NOMO-1 treated with DMSO at 0.1 percent for 48 hours (cell line): ENCODE results near the gene FAAH.
A peak's percentile ranks its signal among the peaks of the same experiment; 100 is the strongest.
"Not testable (repeated sequence)": the region's sequence is repeated elsewhere in the genome, so short reads cannot be mapped to it uniquely, and the experiment has no call there.

Experiments
- DNase-seq: peaks from one replicate; lab custom pipeline; 2025; ENCODE audit not compliant: unreplicated experiment; lab: John Stamatoyannopoulos, UW

Gene FAAH

DNA sequence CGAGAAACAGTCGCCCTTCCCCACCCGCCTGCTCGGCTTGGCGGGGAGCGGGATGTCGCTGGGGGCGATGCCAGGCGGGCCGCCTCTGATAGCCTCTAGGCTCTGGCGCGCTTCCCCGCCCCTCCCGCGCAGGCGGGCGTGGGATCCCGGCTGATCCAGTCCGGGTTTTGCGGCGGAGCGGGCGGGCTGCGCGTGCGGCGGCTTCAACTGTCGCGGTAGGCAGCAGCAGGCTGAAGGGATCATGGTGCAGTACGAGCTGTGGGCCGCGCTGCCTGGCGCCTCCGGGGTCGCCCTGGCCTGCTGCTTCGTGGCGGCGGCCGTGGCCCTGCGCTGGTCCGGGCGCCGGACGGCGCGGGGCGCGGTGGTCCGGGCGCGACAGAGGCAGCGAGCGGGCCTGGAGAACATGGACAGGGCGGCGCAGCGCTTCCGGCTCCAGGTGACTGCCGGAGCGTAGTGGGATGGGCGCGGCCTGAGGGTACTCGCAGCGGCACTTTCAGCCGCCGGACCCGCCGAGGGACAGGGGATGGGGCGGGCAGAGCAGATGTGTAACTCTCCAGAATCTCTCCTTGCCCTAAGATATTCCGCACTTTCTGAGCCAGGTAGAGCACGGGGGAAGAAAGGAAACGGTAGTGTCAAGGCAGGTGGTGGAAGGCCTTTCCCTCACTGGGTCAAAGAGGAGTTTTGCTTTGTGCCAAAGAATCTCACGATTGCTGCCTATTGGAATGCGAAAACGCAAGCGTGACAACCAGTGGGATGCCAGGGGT is at the start of gene FAAH:
FAAH (plus strand) TSS at position 210 of the 764 bp plus-strand sequence; CDS start at position 242, 32 bp downstream.
- DNase-seq, result peak; percentile 65

DNA sequence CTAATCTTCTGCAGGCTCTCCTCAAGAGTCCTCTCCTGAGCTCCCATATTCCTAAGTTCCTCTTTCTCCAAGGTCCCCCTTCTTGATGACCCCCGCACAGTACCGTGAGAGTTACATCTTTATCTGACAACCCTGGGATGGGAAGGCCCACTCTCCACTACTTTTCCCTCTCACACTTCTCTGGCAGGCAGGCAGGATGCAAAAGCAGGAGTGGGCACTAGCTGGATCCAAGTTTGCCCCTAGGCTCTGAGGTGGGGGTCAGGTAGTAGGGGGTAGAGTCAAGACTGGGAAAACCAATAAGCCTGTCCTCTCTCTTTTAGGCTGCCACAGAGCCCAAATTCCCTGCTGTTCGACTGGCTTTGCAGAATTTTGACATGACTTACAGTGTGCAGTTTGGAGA is 49.6 kb upstream of the FAAH start:
- no peak for DNase-seq

DNA sequence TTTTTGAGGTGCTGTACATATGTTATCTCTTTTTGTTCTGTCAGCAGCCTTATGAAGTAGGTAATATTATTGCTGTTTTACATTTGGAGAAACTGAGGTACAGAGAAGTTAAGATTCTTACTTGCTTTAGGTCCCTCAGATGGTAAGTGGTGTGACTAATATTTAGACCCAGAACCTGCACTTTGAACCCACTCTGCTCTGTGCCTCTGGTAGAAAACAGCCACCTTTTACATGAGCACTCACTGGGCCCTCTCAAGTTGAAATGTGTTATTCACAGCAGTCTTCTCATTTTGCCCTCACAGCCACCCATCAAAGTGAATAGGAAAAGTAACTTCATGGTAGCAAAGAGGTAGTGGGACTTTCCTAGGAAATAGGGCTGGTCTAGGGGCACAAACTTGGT is 48.8 kb upstream of the FAAH start:
- DNase-seq, result no peak

DNA sequence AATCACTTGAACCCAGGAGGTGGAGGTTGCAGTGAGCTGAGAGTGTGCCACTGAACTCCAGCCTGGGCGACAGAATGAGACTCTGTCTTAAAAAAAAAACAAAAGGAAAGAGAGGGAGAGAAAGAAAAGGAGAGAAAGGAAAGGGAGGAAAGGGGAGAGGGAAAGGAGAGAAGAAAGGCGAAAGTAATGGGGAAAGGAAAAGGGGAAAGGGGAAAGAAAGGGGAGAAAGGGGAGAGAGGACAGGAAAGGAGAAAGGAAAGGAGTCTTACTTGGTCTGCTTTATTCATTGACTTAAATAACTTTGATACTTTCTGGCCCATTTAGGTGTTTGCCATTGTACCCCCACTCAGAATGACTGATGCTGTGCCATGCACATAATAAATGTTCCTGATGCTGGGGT is 41.8 kb upstream of the FAAH start:
- no peak for DNase-seq

DNA sequence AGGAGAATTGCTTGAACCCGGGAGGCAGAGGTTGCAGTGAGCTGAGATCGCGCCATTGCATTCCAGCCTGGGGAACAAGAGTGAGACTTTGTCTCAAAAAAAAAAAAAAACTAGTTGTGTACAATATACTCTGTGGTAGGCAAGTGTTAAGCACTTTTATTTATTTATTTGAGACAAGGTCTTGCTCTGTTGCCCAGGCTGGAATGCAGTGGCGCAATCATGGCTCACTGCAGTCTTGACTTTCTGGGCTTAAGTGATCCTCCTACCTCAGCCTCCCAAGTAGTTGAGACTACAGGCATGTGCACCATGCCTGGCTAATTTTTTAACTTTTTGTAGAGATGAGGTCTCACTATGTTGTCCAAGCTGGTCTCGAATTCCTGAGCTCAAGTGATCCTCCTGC is 38.2 kb upstream of the FAAH start:
- not testable (repeated sequence) for DNase-seq

DNA sequence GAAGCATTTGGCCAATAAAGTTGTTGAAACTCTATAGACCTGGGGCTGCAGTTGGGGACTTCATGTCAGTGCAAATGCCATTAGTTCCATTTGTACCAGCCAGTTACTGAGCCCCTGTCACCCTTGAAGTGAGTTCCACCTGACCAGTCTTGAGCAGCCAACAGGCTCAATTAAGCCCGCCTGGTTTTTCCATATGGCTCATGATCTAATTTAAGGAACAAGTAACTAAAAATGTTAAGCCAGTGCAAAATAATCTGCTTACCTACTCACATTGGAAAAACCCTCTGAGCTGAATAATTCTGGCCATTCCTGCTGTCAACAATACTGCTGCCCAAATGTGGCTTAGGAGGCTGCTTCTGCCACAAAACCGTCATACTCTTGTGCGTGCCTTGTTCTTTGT is 32.0 kb upstream of the FAAH start:
- no peak for DNase-seq

DNA sequence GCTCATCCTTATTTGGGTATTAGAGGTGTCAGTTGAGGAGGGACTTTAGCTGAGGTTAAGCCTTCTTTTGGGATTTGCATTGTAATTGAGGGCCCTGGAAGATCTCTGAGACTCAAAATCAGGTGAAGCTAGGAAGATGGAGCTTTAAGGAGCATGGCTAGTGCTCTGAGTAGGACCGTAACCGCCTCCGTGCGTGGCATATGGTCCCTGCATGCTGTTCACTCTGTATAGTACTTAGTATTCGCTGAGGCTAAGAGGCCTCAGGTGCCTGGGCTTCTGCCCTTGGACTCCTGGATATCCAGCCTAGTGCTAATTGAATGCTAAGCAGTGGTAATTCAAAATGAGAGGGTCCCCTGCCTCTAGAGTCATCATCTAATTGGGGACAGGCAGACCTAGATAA is 31.0 kb upstream of the FAAH start:
- DNase-seq, result no peak

DNA sequence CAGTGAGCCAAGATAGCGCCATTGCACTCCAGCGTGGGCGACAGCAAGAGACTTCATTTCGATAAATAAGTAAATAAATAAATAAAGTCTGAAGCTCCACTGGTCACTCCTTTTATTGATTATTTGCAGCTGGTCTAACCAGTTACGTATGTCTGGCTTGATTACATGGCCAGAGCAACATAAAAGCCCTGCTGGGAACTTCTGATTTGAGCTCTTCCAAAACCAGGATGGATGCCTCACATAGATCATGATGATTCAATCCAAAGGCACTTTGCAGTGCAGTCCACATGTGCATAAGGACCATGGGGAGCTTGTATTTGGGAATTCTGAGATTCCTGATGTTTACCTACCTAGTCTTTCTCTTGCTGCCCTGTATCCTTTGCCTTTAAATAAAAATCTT is 29.5 kb upstream of the FAAH start:
- no peak for DNase-seq

DNA sequence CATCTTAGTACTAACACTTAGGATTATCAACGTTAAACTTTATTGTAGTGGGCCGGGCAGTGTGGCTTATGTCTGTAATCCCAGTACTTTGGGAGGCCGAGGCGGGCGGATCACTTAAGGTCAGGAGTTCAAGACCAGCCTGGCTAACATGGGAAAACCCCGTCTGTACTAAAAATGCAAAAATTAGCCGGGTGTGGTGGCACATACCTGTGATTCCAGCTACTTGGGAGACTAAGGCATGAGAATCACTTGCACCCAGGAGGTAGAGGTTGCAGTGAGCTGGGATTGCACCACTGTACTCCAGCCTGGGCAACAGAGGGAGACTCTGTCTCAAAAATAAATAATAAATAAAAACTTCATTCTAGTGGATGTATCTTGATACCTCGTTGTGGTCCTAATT is 28.3 kb upstream of the FAAH start:
- not testable (repeated sequence) for DNase-seq

DNA sequence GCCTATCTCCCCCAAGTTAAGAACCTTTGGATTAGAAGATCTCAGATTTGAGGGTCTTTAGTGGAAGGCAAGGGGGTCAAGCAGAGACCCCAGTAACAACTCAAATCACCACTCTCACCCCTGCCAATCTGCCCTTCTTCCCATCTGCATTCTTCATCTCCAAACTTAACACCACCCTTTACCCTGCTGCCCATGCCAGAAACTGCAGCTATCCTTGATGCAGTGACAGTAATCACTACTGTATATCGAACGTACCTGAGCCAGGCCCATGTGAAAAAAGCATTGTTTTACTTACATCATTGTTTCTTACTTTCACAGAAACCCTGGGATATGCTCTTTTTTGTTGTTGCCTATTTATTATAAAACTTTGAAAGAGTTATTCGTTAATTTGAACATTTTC is 27.0 kb upstream of the FAAH start:
- DNase-seq, result no peak

DNA sequence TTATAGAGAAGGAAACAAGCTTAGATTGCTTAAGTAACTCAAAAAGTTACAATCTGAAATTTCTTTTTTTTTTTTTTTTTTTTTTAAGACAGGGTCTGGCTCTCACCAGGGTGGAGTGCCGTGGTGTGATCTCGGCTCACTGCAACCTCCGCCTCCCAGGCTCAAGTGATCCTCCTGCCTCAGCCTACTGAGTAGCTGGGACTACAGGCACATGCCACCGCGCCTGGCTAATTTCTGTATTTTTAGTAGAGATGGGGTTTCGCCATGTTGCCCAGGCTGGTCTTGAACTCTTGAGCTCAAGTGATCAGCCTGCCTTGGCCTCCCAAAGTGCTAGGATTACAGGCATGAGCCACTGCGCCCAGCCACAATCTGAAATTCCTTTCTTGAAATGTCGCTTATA is 26.4 kb upstream of the FAAH start:
- not testable (repeated sequence) for DNase-seq

DNA sequence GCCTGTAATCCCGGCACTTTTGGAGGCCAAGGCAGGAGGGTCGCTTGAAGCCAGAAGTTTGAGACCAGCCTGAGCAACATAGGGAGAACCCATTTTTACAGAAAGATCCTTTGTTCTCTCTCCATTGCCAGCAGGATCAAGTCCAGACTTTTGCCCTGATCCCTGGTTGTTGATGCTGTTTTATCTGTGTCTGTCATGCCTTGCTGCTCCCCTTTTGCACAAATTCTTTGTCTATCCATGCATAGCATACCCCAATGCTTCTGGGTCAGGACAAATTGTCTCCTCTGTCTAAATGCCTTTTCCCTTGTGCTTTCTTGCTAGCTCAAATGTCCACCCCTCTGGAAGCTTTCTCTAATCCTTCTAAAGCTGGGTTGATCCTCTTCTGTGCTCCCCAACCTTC is 25.3 kb upstream of the FAAH start:
- DNase-seq, result no peak

DNA sequence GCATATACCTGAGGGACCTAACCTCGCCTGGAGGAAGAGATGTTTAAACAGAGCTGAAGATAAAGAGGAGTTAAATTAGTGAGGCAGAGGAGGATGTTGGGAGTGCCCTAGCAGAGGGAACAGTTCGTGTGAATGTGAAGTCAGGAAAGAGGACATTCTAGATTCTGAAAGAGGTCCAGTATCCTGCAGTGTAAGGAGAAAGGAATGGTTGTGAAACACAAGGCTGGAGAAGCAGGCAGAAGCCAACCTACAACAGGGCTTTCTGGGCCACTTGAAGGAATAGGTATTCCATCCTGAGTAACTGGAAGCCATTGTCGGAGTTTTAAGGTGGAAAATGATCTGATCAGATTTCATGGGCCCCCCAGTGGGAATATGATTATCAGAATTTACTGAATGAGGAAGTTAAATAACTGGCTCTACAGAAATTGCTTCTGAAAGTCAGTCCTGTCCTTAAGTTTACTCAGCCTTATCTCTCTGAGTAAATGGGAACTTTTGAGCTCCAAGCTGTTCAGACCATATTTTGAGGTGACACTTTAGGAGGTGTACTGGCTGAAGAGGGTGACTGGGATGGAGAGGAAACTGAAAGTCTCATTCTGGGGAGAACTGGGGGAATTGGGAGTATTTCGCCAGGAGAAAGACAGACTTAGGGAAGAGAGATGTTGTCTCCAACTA is 24.4 kb upstream of the FAAH start:
- DNase-seq, result peak; percentile 36

DNA sequence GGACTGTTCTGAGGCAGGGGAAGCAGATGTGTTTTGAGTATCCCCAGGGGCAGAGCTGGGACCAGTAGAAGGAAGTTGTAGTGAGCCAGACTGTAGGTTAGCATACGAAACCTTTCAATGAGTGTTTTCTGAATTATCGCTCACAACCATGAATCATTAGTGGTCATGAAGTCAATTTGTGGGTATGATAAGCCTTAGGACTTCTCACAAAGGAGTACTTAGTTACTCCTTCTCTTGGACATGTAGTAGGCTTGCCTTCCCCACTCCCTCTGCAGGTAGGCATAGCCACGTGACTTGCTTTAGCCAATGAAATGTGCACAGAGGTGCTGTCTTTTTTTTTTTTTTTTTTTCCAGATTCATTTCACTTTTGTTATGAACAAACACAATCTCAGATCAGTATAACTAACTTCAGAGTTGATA is 23.9 kb upstream of the FAAH start:
- peak; percentile 80 for DNase-seq

DNA sequence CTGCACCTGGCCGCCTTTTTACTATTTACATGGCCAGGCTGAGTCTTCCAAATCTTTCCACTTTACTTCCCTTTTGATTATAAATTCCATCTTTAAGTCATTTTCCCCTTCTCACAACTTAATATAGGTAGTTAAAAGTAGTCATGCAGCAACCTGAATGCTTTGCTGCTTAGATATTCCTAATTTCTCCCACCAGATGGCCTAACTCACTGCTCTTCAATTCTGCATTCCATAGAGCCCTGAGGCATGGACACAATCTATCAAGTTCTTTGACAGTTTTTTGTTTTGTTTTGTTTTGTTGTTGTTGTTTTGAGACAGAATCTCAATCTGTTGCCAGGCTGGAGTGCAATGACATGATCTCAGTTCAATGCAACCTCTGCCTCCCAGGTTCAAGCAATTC is 21.7 kb upstream of the FAAH start:
- no peak for DNase-seq

DNA sequence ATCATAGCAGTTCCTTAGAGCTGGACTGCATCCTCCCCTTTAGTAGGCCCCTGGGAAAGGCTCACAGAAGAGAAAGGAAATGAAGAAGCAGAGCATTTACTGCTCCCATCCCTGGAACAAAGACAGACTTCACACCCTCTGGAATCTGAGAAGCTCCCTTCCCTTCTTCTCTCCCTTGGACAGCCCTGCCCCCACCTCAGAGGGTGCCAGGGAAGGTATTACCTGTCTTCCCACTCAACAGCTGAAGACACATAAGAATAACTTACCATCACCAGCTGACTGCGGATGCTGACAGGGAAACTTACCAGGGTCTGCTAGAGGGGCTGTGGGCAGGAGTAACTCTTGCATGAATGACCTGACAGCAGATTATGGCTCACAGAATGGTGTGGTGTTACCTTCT is 14.1 kb upstream of the FAAH start:
- DNase-seq, result no peak

DNA sequence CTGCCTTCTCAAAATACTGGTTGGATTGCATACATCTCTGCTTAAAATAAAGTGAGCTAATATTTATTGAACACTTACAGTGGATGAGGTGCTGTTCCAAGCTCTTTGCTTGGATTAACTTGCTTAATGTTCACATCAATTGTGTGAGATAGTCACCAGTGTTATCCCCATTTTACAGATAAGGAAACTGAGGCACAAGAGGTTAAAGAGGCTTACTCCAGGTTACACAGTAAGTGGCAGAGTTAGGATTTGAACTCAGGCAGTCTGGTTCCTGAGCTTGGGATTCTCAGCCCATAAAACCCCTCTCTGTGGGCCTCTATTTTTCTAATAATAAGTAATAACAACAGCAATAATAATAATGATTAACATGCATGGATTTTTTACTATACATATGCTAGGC is 13.6 kb upstream of the FAAH start:
- DNase-seq, result no peak

DNA sequence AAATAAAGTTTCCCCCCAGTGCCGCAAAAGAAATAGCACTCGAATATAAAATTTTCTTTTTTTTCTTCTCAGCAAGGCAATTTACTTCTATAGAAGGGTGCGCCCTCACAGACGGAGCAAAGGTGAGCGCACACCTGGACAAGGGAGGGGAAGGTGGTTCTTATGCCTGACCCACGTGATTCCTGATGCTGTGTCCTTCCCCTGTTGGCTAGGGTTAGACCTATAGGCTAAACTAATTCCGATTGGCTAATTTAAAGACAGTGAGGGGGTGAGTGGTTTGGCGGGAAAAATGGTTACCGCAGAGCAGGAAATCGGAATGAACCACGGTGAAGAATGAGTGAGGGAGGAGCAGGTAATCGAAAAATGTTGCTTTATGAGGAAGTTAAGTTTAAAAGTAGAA is 607 bp upstream of the FAAH start:
- no peak for DNase-seq

DNA sequence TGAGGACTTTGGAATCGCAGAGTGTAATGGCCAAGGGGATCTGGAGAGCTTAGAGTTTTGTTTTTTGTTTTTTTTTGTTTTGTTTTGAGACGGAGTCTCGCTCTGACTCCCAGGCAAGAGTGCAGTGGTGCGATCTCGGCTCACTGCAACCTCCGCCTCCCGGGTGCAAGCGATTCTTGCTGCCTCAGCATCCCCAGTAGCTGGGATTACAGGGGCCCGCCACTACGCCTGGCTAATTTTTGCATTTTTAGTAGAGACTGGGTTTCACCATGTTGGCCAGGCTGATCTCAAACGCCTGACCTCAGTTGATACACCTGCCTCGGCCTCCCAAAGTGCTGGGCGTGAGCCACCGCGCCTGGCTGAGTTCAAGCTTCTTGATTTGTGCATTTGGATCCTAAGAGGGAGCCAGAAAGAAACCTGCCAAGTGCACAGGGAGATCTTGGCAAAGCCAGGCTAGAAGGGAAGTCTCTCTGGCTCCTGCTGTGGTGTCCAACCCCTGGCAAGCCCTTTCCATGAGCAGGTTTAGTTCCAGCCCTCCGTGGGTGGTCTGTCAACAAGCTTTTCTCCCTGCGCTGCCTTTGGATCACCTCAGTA is 852 bp downstream of the FAAH start:
- DNase-seq, result no peak

DNA sequence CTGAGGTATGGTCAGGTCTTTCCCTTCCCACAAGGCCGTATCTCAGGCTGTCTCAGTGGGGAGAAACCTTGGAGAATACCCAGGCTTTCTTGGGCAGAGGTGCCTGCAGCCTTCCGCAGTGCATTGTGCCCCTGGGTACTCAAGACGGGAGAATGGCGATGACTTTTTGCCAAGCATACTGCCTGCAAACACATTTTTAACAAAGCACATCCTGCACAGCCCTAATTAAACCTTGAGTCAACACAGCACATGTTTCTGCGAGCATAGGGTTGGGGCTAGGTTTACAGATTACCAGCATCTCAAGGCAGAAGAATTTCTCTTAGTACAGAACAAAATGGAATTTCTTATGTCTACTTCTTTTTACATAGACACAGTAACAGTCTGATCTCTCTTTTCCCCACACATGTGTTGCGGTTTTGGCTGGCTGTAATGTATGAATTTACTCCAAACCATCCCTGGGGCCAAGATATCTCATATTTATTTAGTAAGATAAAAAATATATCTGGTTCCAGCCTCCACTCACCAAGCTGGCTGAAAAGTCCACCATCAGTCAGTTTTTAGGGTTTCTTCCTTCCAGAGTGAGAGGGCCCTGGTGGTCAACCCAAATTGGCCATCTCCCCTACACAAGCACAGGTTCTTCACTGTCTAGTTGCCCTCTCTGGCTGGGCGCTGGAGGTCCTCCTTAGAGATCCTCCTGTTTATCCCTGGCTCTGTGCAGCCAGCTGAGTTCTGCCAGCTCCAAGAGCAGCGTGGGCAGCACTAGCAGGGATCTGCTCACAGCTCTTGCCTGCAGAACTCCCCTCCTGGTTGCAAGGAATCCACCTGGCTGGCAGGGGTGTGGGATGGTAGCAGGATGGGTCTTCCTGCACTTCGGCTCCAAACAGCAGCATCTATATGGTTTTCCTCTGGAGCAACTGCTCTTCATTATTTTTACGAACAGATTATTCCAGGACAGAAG is 2.6 kb downstream of the FAAH start:
- no peak for DNase-seq

DNA sequence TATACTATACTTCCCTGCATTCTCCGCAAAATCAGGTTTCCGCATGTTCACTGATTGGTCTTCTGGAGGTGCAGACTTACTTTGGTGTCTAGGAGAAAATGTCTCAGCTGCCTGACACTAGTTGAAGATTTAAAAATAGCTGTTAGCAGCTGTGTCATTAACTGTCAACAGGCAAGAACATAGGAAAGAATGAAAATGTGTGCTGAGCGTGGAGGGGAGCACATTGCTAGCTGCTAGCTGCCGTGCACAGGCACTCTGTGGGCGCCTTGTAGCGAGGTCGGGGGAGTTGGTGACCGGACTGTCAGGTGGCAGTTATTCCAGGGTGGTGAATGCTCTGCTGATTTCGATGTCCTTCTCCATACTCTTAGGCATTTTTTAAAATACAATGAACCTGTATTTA is 5.2 kb downstream of the FAAH start:
- DNase-seq, result peak; percentile 31
